Kidney tubule cell (primary cell): ENCODE data around the gene LUC7L.
"Not testable (repeated sequence)": the region's sequence is repeated elsewhere in the genome, so short reads cannot be mapped to it uniquely, and the experiment has no call there.

Experiments
- DNase-seq: peaks from one replicate; pipeline ENCODE4 v3.0.0-alpha.2; 2018; ENCODE audit warnings: low spot score

The LUC7L gene, protein sequence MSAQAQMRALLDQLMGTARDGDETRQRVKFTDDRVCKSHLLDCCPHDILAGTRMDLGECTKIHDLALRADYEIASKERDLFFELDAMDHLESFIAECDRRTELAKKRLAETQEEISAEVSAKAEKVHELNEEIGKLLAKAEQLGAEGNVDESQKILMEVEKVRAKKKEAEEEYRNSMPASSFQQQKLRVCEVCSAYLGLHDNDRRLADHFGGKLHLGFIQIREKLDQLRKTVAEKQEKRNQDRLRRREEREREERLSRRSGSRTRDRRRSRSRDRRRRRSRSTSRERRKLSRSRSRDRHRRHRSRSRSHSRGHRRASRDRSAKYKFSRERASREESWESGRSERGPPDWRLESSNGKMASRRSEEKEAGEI

GRCh38 chr16:228852-229730, at the start of gene LUC7L:
Gene LUC7L, minus strand, starts transcription at chr16:229449. Its CDS starts 110 bp downstream, at chr16:229339.
- DNase-seq, result peak; percentile 86

- DNase-seq, result peak; percentile 56
Observed at GRCh38 chr16:278863-279366, 49.7 kb upstream of the LUC7L start.

DNA sequence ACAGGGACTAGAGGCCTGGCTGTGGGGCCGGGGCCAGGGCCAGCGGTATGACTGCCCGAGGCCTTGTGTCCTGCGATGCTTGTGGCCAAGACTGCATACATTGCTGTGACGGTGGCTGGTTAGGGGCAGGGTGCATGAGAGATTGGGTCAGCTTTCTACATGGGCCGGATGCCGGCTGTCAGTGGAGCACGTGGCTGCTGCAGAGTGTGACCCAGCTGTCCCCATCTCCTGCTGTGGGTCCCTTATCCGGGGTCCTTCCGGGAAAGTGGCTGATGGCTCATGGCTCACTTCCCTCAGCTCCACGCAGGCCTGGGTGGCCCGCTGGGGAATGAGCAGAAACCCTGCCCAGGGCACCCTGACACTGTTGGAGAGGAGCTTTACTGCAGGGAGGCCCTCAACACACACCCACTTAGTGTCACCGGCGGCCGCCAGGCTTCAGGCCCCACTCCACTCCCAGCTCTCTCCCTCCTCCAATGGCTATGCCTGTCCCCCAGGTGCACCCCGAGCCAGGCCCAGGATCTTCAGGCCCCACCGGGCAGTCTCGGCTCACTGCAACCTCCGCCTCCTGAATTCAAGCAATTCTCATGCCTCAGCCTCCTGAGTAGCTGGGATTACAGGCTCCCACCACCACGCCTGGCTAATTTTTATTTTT, 47.3 kb upstream of the LUC7L start:
- DNase-seq, result peak; percentile 15

- no peak for DNase-seq
Observed at GRCh38 chr16:275786-276232, 46.6 kb upstream of the LUC7L start, which contains the start of gene RGS11. Gene RGS11, minus strand, starts transcription at chr16:275944. Its CDS starts 33 bp downstream, at chr16:275911.

DNA sequence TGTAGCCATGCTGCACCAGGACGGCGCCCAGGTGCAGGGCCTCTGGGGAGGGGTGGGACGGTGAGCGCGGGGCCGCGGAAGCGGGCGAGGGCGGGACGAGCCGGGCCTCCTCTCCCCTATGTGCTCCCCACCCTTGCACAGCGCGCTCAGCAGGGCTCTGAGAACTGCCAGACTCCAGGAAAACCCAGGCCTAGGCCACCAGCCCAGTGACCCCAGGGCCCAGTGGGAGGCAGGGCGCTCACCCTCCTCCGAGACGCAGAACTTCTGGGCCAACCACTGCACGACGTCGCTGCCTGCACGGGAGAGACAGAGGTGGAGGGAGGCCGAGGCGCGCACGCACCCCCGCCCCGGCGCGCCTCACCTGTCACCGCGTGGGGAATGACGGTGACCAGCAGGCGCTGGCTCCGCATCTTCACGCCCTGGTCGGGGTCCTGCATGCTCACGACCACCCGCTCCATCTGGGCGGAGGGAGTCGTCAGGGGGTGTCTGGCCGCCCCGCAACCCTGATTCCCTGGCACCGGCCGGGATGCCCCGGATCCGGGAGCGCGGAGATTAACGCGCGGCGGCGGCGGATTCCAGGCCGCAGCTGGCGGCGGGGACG, 45.9 kb upstream of the LUC7L start:
- DNase-seq, result no peak

DNA sequence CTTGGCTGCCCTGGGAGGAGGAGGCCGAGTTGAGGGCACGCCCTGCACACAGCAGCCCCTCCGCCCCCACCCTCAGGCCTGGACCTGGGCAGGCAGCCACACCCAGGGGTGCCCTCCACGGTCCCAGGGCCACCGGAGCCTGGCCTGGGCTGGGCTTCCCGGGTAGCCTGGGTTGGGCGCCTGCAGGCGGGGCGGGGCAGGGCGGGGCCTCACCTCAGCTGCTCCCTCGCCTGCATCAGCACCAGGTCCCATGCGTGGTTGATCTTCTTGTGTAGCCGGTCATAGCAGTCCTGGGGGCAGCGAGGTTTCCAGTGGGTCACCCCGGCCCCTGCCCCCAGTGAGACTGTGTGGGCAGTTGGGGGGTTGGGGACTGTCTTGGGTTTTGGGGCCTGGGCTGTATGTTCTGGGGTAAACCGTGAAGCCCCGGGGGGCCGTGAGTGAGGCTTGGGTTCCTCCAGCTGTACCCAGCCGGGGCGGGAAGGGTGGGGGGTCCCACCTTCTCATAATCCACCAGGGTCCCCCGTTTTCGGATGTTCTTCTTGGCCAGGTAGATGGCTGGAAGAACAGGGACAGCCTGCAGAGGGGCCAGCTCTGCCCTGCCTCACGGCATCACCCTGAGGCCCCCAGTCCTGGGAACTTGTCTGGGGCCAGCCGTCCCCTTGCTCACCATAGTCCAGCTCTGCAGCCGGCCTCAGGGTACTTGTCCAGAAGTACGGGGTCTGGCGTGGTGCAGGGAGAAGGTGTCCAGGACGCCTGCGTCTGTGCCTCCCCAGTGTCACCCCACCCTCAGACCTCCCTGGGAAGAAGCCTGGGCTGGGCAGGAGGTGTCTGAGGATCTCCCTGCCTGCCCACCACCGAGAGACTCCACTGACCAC, 44.5 kb upstream of the LUC7L start:
- no peak for DNase-seq

GRCh38 chr16:272633-273546, 43.6 kb upstream of the LUC7L start:
- no peak for DNase-seq

- no peak for DNase-seq
Observed at GRCh38 chr16:270381-271255, 41.4 kb upstream of the LUC7L start.

DNA sequence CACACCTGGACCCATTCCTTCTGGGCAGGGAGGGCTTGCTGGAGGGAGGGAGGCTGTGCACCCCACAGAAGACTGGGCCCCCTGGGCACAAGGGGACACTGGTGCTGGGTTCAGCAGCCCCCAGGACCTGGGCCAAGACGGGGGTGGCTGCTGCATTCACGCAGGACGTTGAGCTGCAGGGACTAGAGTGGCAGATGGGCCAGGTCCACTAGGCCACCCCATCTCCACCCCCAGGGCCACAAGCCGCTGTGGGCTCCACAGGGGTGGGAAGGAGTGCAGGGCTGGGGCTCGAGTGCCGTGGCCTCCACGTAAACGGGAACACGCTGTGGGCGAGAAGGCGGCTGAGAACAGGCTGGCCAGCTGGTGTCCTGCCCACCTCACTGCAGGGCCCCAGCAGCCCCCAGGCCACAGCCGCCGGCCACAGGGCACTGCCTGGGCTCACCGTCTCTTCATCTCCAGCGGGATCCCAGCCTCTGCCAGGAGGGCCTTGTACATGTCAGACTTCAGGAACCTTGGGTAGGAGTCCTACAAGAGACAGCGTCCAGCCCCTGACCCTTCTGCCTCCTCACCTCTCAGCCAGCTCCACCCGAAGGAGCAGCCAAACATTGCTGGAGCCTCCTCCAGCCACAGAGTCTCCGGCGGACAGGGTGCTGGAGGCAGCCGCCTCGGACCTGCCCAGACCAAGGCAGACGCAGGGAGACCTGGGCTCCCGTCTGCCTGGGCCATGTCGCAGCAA, 40.0 kb upstream of the LUC7L start:
- no peak for DNase-seq

DNA sequence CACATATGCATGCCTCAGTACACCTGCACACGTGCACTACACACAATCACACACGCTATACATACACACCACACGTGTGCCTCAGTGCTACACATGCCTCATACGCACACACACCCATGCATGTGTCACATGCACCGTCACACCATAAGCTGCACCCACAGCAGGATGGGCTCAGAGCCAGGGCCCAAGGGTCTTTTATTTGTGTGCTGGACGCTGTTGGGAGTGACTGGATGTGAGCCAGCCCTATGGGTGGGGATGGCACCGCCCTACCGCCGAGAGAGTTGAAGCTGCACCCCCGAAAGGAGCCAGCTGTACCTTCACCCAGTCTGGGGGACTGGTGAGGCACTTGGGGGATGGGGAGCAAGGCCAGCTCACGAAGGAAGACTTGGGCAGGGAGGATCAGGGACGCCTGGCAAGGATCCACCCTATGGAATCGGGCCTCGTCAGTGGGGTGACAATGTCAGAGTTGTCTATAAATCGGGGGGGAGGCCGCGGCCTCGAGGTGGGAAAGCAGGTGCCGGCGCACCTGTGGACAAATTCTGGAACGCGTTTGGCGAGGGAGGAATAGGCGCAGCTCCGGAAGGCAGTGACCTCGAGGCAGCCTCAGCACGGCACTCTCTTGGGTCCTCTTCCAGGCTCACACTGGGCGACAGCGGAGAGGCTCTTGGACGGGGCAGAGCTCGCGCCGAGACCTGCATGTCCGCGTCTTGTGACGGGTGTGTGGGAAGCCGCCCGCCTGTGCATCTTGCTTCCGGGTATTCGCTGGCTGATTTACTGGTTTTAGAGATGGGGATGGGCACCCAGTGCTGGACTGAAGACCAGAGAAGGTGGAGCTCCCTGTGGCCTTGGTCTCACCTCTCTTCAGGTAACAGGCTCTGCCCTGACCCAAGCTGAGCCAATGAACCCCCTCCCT, 39.1 kb upstream of the LUC7L start:
- no peak for DNase-seq

DNA sequence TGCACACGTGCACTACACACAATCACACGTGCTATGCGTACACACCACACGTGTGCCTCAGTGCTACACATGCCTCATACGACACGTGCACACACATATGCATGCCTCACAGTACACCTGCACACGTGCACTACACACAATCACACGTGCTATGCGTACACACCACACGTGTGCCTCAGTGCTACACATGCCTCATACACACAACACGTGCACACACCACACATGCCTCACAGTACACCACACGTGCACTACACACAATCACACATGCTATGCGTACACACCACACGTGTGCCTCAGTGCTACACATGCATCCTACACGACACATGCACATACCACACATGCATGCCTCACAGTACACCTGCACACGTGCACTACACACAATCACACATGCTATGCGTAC, 38.3 kb upstream of the LUC7L start:
- DNase-seq, result not testable (repeated sequence)

- DNase-seq, result no peak
Observed at GRCh38 chr16:266258-267164, 37.3 kb upstream of the LUC7L start.

GRCh38 chr16:265711-266110, 36.5 kb upstream of the LUC7L start:
- no peak for DNase-seq

GRCh38 chr16:265002-265529, 35.8 kb upstream of the LUC7L start:
- DNase-seq, result no peak

GRCh38 chr16:264440-264951, 35.2 kb upstream of the LUC7L start:
- DNase-seq, result no peak
